NCI-H146 (cell line): ENCODE data around the gene ARHGAP42.
"Not testable (repeated sequence)": the region's sequence is repeated elsewhere in the genome, so short reads cannot be mapped to it uniquely, and the experiment has no call there.

Source experiments
- DNase-seq: peaks from one replicate; lab custom pipeline; 2025; lab: John Stamatoyannopoulos, UW

Gene ARHGAP42

GRCh38 chr11:100872951-100873740, 186.1 kb downstream of the ARHGAP42 start:
- DNase-seq: no peak

GRCh38 chr11:100874203-100874602, 187.1 kb downstream of the ARHGAP42 start:
- DNase-seq: no peak

GRCh38 chr11:100875521-100875869, 188.4 kb downstream of the ARHGAP42 start:
- no peak for DNase-seq

- no peak for DNase-seq
Measured at GRCh38 chr11:100876815-100877520, 189.9 kb downstream of the ARHGAP42 start.

- DNase-seq: no peak
Measured at GRCh38 chr11:100878474-100878873, 191.4 kb downstream of the ARHGAP42 start.

GRCh38 chr11:100882957-100883356, 195.9 kb downstream of the ARHGAP42 start:
- no peak for DNase-seq

- DNase-seq: no peak
Measured at GRCh38 chr11:100883830-100884229, 196.7 kb downstream of the ARHGAP42 start.

- no peak for DNase-seq
Measured at GRCh38 chr11:100887659-100888058, 200.6 kb downstream of the ARHGAP42 start.

GRCh38 chr11:100888836-100889235, 201.7 kb downstream of the ARHGAP42 start:
- no peak for DNase-seq

- DNase-seq: no peak
Measured at GRCh38 chr11:100889758-100890157, 202.7 kb downstream of the ARHGAP42 start.

- DNase-seq: no peak
Measured at GRCh38 chr11:100890789-100891188, 203.7 kb downstream of the ARHGAP42 start.

- no peak for DNase-seq
Measured at GRCh38 chr11:100892886-100893285, 205.8 kb downstream of the ARHGAP42 start.

GRCh38 chr11:100895449-100895848, 208.4 kb downstream of the ARHGAP42 start:
- no peak for DNase-seq

GRCh38 chr11:100895976-100896375, 208.9 kb downstream of the ARHGAP42 start:
- DNase-seq: not testable (repeated sequence)

- DNase-seq: not testable (repeated sequence)
Measured at GRCh38 chr11:100901471-100901870, 214.4 kb downstream of the ARHGAP42 start.

- no peak for DNase-seq
Measured at GRCh38 chr11:100902454-100903141, 215.5 kb downstream of the ARHGAP42 start.

GRCh38 chr11:100903284-100903683, 216.2 kb downstream of the ARHGAP42 start:
- DNase-seq: no peak

GRCh38 chr11:100905684-100906083, 218.6 kb downstream of the ARHGAP42 start:
- DNase-seq: no peak

GRCh38 chr11:100908746-100909145, 221.7 kb downstream of the ARHGAP42 start:
- DNase-seq: no peak

- DNase-seq: no peak
Measured at GRCh38 chr11:100910808-100911207, 223.7 kb downstream of the ARHGAP42 start.

- DNase-seq: no peak
Measured at GRCh38 chr11:100914415-100915110, 227.5 kb downstream of the ARHGAP42 start.
